NCI-H2107 treated with DMSO at 0.1 percent for 48 hours (cell line): ENCODE data around the gene SIK3.
"Not testable (repeated sequence)": the region's sequence is repeated elsewhere in the genome, so short reads cannot be mapped to it uniquely, and the experiment has no call there.

Source experiments
- DNase-seq: peaks from one replicate; lab custom pipeline; 2025; ENCODE audit not compliant: unreplicated experiment; lab: John Stamatoyannopoulos, UW

The SIK3 gene

GRCh38 chr11:116844722-116845121 is 253.5 kb downstream of the SIK3 start:
- DNase-seq = no peak

GRCh38 chr11:116843661-116844060 is 254.6 kb downstream of the SIK3 start:
- DNase-seq = no peak

GRCh38 chr11:116842909-116843308 is 255.3 kb downstream of the SIK3 start:
- no peak for DNase-seq

- DNase-seq = no peak
Measured at GRCh38 chr11:116842117-116842516, 256.1 kb downstream of the SIK3 start.

GRCh38 chr11:116840746-116841296 is 257.4 kb downstream of the SIK3 start:
- no peak for DNase-seq

GRCh38 chr11:116840224-116840745 is 257.9 kb downstream of the SIK3 start:
- no peak for DNase-seq

- no peak for DNase-seq
Measured at GRCh38 chr11:116838321-116839084, 259.7 kb downstream of the SIK3 start.

- no peak for DNase-seq
Measured at GRCh38 chr11:116837231-116838091, 260.8 kb downstream of the SIK3 start, which contains the start of gene APOA1. Gene APOA1, minus strand, starts transcription at chr11:116837622. Its CDS starts 235 bp downstream, at chr11:116837387.

GRCh38 chr11:116836632-116836991 is 261.6 kb downstream of the SIK3 start:
- no peak for DNase-seq

GRCh38 chr11:116835791-116836631 is 262.2 kb downstream of the SIK3 start:
- DNase-seq = peak; percentile 48

- no peak for DNase-seq
Measured at GRCh38 chr11:116835042-116835772, 263.0 kb downstream of the SIK3 start.

GRCh38 chr11:116834535-116835041 is 263.6 kb downstream of the SIK3 start:
- DNase-seq = not testable (repeated sequence)

- no peak for DNase-seq
Measured at GRCh38 chr11:116833816-116834534, 264.3 kb downstream of the SIK3 start.

GRCh38 chr11:116833491-116833815 is 264.8 kb downstream of the SIK3 start:
- DNase-seq = no peak

GRCh38 chr11:116832350-116833290 is 265.6 kb downstream of the SIK3 start:
- no peak for DNase-seq

GRCh38 chr11:116831790-116832349 is 266.4 kb downstream of the SIK3 start:
- no peak for DNase-seq

GRCh38 chr11:116830184-116830912 is 267.9 kb downstream of the SIK3 start:
- no peak for DNase-seq
